ENCODE results near the gene PTTG2.
"Not testable (repeated sequence)": the region's sequence is repeated elsewhere in the genome, so short reads cannot be mapped to it uniquely, and the experiment has no call there.

PTTG2 gene

DNA sequence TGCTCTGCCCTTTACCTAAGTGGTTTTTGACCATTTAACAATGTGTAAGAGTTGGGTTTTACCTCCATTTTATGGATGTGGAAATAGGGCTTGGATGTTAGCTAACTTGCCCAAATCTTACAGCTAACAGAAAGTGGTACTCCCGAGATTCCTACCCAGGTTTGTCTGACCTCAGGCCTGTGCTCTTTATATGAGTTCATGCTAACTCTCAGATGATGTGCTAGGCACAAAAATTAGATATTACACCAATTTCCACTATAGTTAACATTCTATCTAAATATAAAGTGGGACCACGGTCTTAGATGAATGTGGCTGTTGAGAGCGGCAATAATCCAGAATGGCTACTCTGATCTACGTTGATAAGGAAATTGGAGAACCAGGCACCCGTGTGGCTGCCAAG is at the start of gene PTTG2:
Gene PTTG2 (plus strand): TSS at position 301 of the 400 bp plus-strand sequence. CDS start 37 bp downstream, at position 338.
- peaks cover 21% of the 10 kb centered on the region for H3K4me1 ChIP-seq (ENCODE audit: insufficient read depth, low read length)
- no peaks in the 10 kb centered on the region for H3K9me3 ChIP-seq (ENCODE audit: low read length)
- no peak within 1 kb of the TSS for H3K27ac ChIP-seq (ENCODE audit: low read depth, low read length)
- no peak within 1 kb of the TSS for H3K9ac ChIP-seq (ENCODE audit: low read length)
- no peaks in the 10 kb centered on the region for H3K36me3 ChIP-seq (ENCODE audit: insufficient read depth, low read length)
- no peaks in the 10 kb centered on the region for H3K27me3 ChIP-seq (ENCODE audit: control insufficient read depth in 1 of 2, insufficient read depth in 2 of 2, low read length in 2 of 2)
- no peak within 1 kb of the TSS for H3K4me3 ChIP-seq (ENCODE audit: low read depth in 1 of 2, low read length in 2 of 2)

DNA sequence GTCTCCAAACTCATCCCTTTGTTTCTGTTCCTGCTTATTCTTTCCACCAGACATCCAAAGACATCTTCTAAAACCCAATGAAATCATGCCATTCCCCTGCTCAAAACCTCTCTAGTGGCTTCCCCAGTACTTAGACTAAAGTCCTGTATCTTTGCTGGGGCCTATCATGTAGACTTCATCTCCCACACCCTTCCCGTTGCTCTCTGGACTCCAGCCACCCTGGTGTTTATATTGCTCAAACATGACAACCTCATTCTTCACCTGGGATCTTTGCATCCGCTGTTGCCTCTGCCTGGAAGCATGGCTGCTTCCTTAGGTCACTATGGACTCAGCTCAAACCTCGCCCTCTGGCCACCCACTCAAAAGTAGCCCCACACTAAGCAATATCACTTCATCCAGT is 45.7 kb upstream of the PTTG2 start:
- Histone ChIP-seq H3K9me3 (ENCODE audit: low read length) (no peaks in the 10 kb centered on the region), H3K9ac (ENCODE audit: low read length) (no peak overlapping the region), H3K4me1 (ENCODE audit: insufficient read depth, low read length) (peaks cover 29% of the 10 kb centered on the region), H3K4me3 (ENCODE audit: low read depth in 1 of 2, low read length in 2 of 2) (no peak overlapping the region), H3K36me3 (ENCODE audit: insufficient read depth, low read length) (no peaks in the 10 kb centered on the region), H3K27me3 (ENCODE audit: control insufficient read depth in 1 of 2, insufficient read depth in 2 of 2, low read length in 2 of 2) (no peaks in the 10 kb centered on the region), H3K27ac (ENCODE audit: low read depth, low read length) (no peak overlapping the region)

DNA sequence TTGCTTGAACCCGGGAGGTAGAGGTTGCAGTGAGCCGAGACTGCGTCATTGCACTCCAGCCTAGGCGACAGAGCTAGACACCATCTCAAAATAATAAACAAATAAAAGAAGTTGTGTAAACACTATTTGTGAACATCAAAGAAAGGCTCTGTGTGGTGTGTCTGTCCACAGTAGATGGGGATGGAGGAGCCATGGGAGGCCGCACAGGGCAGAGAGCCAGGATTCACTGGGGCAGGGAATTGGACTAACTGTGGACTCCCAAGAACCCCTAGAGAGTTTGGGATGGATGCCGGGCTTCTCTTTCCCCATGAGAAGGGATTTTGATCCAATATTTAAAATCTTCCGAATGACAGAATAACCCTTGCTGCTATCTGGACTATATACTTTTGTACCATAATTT is 42.8 kb upstream of the PTTG2 start:
- Histone ChIP-seq H3K9me3 (ENCODE audit: low read length) (no peaks in the 10 kb centered on the region), H3K9ac (ENCODE audit: low read length) (no peak overlapping the region), H3K27ac (ENCODE audit: low read depth, low read length) (no peak overlapping the region), H3K36me3 (ENCODE audit: insufficient read depth, low read length) (no peaks in the 10 kb centered on the region), H3K4me3 (ENCODE audit: low read depth in 1 of 2, low read length in 2 of 2) (no peak overlapping the region), H3K27me3 (ENCODE audit: control insufficient read depth in 1 of 2, insufficient read depth in 2 of 2, low read length in 2 of 2) (no peaks in the 10 kb centered on the region), H3K4me1 (ENCODE audit: insufficient read depth, low read length) (peaks cover 23% of the 10 kb centered on the region)

DNA sequence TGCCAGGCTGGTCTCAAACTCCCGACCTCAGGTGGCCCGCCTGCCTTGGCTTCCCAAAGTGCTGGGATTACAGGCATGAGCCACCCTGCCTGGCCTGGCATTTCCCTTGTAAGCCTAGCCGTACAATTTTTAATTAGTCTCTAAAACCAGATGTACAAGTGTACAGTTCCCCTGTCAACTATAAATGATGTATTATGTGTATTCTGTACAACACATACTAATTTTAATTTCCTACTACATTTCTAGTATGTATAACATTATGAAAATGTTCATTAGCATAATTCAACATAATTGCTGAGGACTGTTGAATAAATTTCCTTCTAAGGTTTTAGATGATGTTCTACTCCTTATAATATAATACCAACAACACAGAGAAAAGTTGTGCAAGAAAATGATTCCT is 41.5 kb upstream of the PTTG2 start:
- Histone ChIP-seq H3K27me3 (ENCODE audit: control insufficient read depth in 1 of 2, insufficient read depth in 2 of 2, low read length in 2 of 2) (no peaks in the 10 kb centered on the region), H3K27ac (ENCODE audit: low read depth, low read length) (no peak overlapping the region), H3K9ac (ENCODE audit: low read length) (no peak overlapping the region), H3K36me3 (ENCODE audit: insufficient read depth, low read length) (no peaks in the 10 kb centered on the region), H3K4me1 (ENCODE audit: insufficient read depth, low read length) (peaks cover 23% of the 10 kb centered on the region), H3K9me3 (ENCODE audit: low read length) (no peaks in the 10 kb centered on the region), H3K4me3 (ENCODE audit: low read depth in 1 of 2, low read length in 2 of 2) (no peak overlapping the region)

DNA sequence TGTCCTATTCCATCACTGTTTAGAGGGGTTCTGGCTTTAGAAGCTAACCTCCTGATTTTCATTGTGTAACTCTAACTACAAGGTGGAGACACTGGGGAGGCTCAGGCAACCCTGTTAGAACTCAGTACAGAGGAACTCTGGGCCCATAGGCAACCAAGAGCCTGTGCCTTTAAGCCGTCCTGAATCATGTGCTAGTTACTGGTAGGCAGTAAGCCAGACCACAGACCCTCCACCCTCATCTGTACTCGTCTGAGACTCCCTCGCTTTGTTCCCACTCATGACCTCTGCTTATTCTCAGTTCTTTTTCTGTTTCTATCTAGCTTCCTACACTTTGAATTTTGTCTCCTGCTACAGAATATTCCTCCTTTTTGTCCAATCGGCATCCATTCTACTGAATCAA is 37.9 kb upstream of the PTTG2 start:
- Histone ChIP-seq H3K27ac (ENCODE audit: low read depth, low read length) (no peak overlapping the region), H3K9me3 (ENCODE audit: low read length) (no peaks in the 10 kb centered on the region), H3K36me3 (ENCODE audit: insufficient read depth, low read length) (no peaks in the 10 kb centered on the region)

DNA sequence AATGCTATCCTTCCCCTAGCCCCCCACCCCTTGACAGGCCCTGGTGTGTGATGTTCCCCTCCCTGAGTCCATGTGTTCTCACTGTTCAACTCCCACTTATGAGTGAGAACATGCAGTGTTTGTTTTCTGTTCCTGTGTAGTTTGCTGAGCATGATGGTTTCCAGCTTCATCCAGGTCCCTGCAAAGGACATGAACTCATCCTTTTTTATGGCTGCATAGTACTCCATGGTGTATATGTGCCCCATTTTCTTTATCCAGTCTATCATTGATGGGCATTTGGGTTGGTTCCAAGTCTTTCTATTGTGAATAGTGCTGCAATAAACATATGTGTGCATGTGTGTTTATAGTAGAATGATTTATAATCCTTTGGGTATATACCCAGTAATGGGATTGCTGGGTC is 37.1 kb upstream of the PTTG2 start:
- not testable (repeated sequence) for H3K36me3 ChIP-seq (ENCODE audit: insufficient read depth, low read length); H3K9me3 ChIP-seq (ENCODE audit: low read length); H3K9ac ChIP-seq (ENCODE audit: low read length); H3K4me3 ChIP-seq (ENCODE audit: low read depth in 1 of 2, low read length in 2 of 2); H3K27ac ChIP-seq (ENCODE audit: low read depth, low read length); H3K27me3 ChIP-seq (ENCODE audit: control insufficient read depth in 1 of 2, insufficient read depth in 2 of 2, low read length in 2 of 2)
- peaks cover 14% of the 10 kb centered on the region for H3K4me1 ChIP-seq (ENCODE audit: insufficient read depth, low read length)

More for the DNA sequence above, 37.9 kb upstream of the PTTG2 start:
- H3K9ac ChIP-seq (ENCODE audit: low read length) = no peak overlapping the region
- no peak overlapping the region for H3K4me3 ChIP-seq (ENCODE audit: low read depth in 1 of 2, low read length in 2 of 2)
- H3K4me1 ChIP-seq (ENCODE audit: insufficient read depth, low read length) = peaks cover 13% of the 10 kb centered on the region
- H3K27me3 ChIP-seq (ENCODE audit: control insufficient read depth in 1 of 2, insufficient read depth in 2 of 2, low read length in 2 of 2) = no peaks in the 10 kb centered on the region

DNA sequence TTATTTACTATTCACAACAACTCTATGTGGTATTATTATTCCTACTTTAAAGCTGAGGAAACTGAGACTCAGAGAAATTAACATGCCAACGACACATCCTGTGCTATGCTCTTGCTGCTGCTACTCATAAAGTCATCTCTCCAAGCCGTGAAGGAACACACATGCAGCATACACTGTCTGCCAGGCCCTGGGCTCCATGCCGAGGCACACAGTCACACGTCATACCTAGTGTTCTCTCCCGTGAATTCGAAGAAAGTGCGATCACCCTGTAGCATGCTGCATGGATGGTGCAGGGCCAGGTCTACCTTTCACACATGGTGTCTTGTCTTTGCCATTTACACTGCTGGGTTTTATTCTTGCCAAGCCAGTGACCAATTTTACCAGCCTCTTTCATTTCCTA is 35.3 kb upstream of the PTTG2 start:
- Histone ChIP-seq H3K27me3 (ENCODE audit: control insufficient read depth in 1 of 2, insufficient read depth in 2 of 2, low read length in 2 of 2) (no peaks in the 10 kb centered on the region), H3K9ac (ENCODE audit: low read length) (no peak overlapping the region), H3K36me3 (ENCODE audit: insufficient read depth, low read length) (no peaks in the 10 kb centered on the region), H3K4me1 (ENCODE audit: insufficient read depth, low read length) (peaks cover 25% of the 10 kb centered on the region), H3K4me3 (ENCODE audit: low read depth in 1 of 2, low read length in 2 of 2) (no peak overlapping the region), H3K9me3 (ENCODE audit: low read length) (no peaks in the 10 kb centered on the region), H3K27ac (ENCODE audit: low read depth, low read length) (no peak overlapping the region)

DNA sequence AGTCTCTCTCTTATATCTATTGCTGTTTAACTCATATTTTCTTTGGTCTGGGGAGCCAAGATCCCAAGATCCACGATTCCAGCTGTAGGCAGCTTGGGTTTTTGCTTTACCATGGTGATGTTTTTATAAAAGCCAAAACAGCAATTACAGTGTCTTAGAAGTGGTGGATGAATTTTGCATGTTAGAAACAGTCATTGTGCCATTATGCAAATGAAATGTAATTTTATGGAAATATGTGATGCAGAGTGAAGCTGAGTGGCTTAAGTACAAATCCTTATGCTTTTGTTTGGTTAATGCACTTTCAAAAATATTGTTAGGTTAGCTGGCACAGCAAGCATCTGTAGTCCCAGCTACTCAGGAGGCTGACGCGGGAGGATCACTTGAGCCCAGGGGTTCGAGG is 32.8 kb upstream of the PTTG2 start:
- Histone ChIP-seq H3K9me3 (ENCODE audit: low read length) (no peaks in the 10 kb centered on the region), H3K36me3 (ENCODE audit: insufficient read depth, low read length) (no peaks in the 10 kb centered on the region), H3K9ac (ENCODE audit: low read length) (no peak overlapping the region), H3K4me1 (ENCODE audit: insufficient read depth, low read length) (peaks cover 30% of the 10 kb centered on the region), H3K27ac (ENCODE audit: low read depth, low read length) (no peak overlapping the region), H3K4me3 (ENCODE audit: low read depth in 1 of 2, low read length in 2 of 2) (no peak overlapping the region), H3K27me3 (ENCODE audit: control insufficient read depth in 1 of 2, insufficient read depth in 2 of 2, low read length in 2 of 2) (no peaks in the 10 kb centered on the region)

DNA sequence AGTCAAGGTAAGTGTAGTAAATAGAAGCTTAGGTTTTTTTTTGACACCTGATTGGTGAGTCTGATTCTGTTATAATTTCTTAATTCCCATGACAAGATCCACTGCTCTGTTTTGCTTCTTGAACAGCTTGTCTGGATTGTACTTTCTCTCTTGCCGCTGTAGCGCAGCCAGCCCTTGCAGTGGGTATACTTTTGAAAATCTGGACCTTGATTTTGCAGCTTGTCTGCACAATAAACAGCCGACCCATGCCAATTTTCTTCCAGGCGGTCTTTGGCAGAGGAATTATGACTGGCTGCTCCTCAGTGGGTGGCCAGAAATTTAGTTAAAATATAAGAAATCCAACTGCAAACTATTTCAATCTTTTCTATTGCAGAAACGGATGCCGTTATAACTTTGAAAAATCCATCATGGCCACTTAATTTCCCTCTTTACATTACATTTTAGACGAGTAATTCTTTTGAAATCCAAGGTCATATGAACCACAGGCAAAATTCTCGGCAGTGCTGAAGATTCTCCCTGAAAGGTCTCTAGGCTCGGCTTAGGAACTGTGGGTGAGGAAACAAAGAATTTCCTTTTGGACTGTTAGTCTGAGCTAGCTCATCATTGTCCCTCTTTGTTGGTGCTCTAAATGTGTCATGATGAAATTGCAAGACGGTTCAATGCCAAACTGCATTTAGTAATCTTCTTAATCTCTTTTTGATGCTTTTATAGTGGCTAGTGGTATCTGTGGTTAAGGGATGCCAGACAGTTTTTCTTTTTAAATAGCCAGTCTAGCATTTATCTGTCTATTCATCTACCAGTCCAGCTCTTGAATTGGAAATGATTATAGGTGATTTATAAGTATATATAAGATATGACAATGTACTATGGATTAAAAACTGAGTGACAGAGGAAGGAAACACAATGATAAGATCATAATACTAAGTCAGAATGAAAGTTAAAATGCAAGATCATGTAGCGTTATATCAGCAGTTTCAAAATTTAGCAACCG is 31.5 kb upstream of the PTTG2 start:
- Histone ChIP-seq H3K9me3 (ENCODE audit: low read length) (no peaks in the 10 kb centered on the region), H3K4me1 (ENCODE audit: insufficient read depth, low read length) (peaks cover 30% of the 10 kb centered on the region), H3K4me3 (ENCODE audit: low read depth in 1 of 2, low read length in 2 of 2) (no peak overlapping the region), H3K27ac (ENCODE audit: low read depth, low read length) (peak overlapping the region; percentile 12), H3K9ac (ENCODE audit: low read length) (no peak overlapping the region), H3K36me3 (ENCODE audit: insufficient read depth, low read length) (peaks cover under 1% of the 10 kb centered on the region), H3K27me3 (ENCODE audit: control insufficient read depth in 1 of 2, insufficient read depth in 2 of 2, low read length in 2 of 2) (no peaks in the 10 kb centered on the region)

DNA sequence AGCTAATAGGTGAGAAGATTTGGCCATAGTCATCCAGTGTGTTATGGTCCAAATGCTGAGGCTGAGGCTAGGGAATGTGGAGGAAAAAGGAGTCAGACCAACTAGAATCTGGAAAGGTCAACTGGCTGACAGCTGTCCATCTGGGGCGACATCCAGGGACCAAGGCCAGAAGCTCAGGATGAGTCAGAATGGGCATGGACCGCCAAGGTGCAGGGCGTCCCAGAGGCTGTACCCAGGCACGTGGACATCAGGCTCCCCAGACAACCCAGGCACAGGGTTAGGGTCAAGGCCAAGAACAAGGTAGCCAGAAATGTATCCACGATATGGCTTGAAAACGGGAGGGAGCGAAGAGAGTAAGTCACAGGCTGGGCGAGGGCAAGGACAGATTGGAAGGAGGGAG is 26.1 kb upstream of the PTTG2 start:
- Histone ChIP-seq H3K27me3 (ENCODE audit: control insufficient read depth in 1 of 2, insufficient read depth in 2 of 2, low read length in 2 of 2) (no peaks in the 10 kb centered on the region), H3K9ac (ENCODE audit: low read length) (no peak overlapping the region), H3K4me3 (ENCODE audit: low read depth in 1 of 2, low read length in 2 of 2) (no peak overlapping the region), H3K27ac (ENCODE audit: low read depth, low read length) (no peak overlapping the region), H3K36me3 (ENCODE audit: insufficient read depth, low read length) (peaks cover 13% of the 10 kb centered on the region), H3K4me1 (ENCODE audit: insufficient read depth, low read length) (peaks cover 20% of the 10 kb centered on the region), H3K9me3 (ENCODE audit: low read length) (no peaks in the 10 kb centered on the region)

DNA sequence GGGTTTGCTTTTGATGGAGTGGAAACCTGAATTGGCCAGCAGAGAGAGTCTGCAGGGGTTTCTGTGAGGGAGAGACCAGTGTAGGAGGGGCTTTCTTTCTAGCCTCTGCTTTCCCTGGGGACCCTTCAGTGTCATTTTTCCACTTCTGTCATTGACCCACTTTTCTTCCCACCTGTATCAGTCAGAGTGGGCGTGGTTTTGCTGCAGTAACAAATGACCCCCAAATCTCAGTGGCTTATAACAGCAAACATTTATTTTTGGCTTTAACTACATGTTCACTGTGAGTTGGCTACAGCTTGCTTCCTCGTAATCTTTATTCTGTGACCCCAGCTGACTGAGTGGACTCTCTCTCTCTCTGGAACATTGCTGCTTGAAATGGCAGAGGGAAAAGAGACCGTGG is 25.6 kb upstream of the PTTG2 start:
- H3K27ac ChIP-seq (ENCODE audit: low read depth, low read length) = no peak overlapping the region
- no peak overlapping the region for H3K4me3 ChIP-seq (ENCODE audit: low read depth in 1 of 2, low read length in 2 of 2)
- no peaks in the 10 kb centered on the region for H3K27me3 ChIP-seq (ENCODE audit: control insufficient read depth in 1 of 2, insufficient read depth in 2 of 2, low read length in 2 of 2)
- H3K36me3 ChIP-seq (ENCODE audit: insufficient read depth, low read length) = peaks cover 13% of the 10 kb centered on the region
- H3K4me1 ChIP-seq (ENCODE audit: insufficient read depth, low read length) = peaks cover 17% of the 10 kb centered on the region
- no peaks in the 10 kb centered on the region for H3K9me3 ChIP-seq (ENCODE audit: low read length)
- H3K9ac ChIP-seq (ENCODE audit: low read length) = no peak overlapping the region

DNA sequence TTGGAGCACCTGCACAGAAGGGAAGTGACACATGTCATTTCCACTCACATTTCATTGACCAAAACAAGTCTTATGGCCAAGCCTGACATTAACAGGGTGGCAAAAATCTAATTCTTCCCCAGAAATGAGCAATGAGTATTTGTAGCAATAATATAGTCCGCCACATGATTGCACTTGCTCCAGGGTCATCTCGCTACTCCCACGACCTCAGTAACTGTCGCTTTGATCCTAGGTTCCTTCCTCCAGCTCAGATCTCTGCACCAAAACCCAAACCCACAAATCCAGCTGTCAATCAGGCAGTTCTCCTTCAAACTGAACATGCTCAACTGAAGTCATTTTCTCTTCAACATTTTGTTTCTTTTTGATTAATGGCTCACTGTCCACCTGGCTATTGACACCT is 25.2 kb upstream of the PTTG2 start:
- peaks cover 17% of the 10 kb centered on the region for H3K4me1 ChIP-seq (ENCODE audit: insufficient read depth, low read length)
- no peaks in the 10 kb centered on the region for H3K27me3 ChIP-seq (ENCODE audit: control insufficient read depth in 1 of 2, insufficient read depth in 2 of 2, low read length in 2 of 2)
- no peaks in the 10 kb centered on the region for H3K9me3 ChIP-seq (ENCODE audit: low read length)
- H3K27ac ChIP-seq (ENCODE audit: low read depth, low read length) = no peak overlapping the region
- H3K9ac ChIP-seq (ENCODE audit: low read length) = no peak overlapping the region
- peaks cover 13% of the 10 kb centered on the region for H3K36me3 ChIP-seq (ENCODE audit: insufficient read depth, low read length)
- H3K4me3 ChIP-seq (ENCODE audit: low read depth in 1 of 2, low read length in 2 of 2) = no peak overlapping the region

All from muscle layer of colon (tissue), 2 donors.